OCI-LY3 (cell line): ENCODE data around the gene PTGDR.

Source experiments
- H2AFZ ChIP-seq: fragments of 200-600, 300-600 bp; shearing (Covaris generic); 2 replicates; pipeline ENCODE4 v1.6.0; 2014; ENCODE audit warnings: antibody characterized with exemption, low read depth, low read length
- H3K27ac ChIP-seq: fragments of 200-600, 300-600 bp; sonication (generic); 2 replicates; pipeline ENCODE4 v1.5.1; 2014; ENCODE audit warnings: mild to moderate bottlenecking, low read length, moderate library complexity, mixed read lengths
- H3K27me3 ChIP-seq: fragments of 200-600, 300-600 bp; sonication (generic); 2 replicates; pipeline ENCODE4 v1.6.1; 2014; ENCODE audit warnings: low read depth, low read length, mixed read lengths
- H3K36me3 ChIP-seq: fragments of 200-600, 300-600 bp; sonication (generic); replicated peaks from 2 replicates; pipeline ENCODE3; 2014; ENCODE audit warnings: low read depth, low read length, mixed read lengths
- H3K4me1 ChIP-seq: fragments of 300-600, 200-600 bp; sonication (generic); 2 replicates; pipeline ENCODE4 v1.6.1; 2014; ENCODE audit warnings: low read length, mixed read lengths
- H3K4me2 ChIP-seq: fragments of 200-600, 300-600 bp; sonication (generic); 2 replicates; pipeline ENCODE4 v1.6.1; 2014; ENCODE audit warnings: low read length, mixed read lengths
- H3K4me3 ChIP-seq: fragments of 300-600, 200-600 bp; sonication (generic); 2 replicates; pipeline ENCODE4 v1.5.1; 2014; ENCODE audit warnings: antibody characterized with exemption, mild to moderate bottlenecking, low read length, moderate library complexity
- H3K79me2 ChIP-seq: fragments of 300-600, 200-600 bp; shearing (Covaris generic); 2 replicates; pipeline ENCODE4 v1.6.1; 2014; ENCODE audit warnings: mild to moderate bottlenecking, low read length, mixed read lengths
- H3K9ac ChIP-seq: fragments of 300-600, 200-600 bp; shearing (Covaris generic); 2 replicates; pipeline ENCODE4 v1.6.0; 2014; ENCODE audit warnings: mild to moderate bottlenecking, low read length, moderate library complexity
- H3K9me3 ChIP-seq: fragments of 200-600, 300-600 bp; shearing (Covaris generic); 2 replicates; pipeline ENCODE4 v1.6.1; 2014; ENCODE audit warnings: low read length, mixed read lengths; ENCODE audit not compliant: insufficient read depth
- H4K20me1 ChIP-seq: fragments of 200-600, 300-600 bp; sonication (generic); 2 replicates; pipeline ENCODE4 v1.6.1; 2016; ENCODE audit warnings: low read length, mixed read lengths; ENCODE audit not compliant: insufficient read depth
- CTCF ChIP-seq: fragments of 200-600, 300-600 bp; sonication (generic); IDR thresholded peaks from 2 replicates; pipeline ENCODE4 v1.5.1; 2014; ENCODE audit warnings: antibody characterized with exemption, low read length, low read depth
- EZH2phosphoT487 ChIP-seq: fragments of 200-600 bp; shearing (Covaris generic); IDR thresholded peaks from 2 replicates; pipeline ENCODE4 v1.6.1; 2018; ENCODE audit warnings: antibody characterized with exemption, mixed run types, low read depth

PTGDR gene

GRCh38 chr14:52307376-52307775 is 39.9 kb downstream of the PTGDR start:
- Histone ChIP-seq H3K9me3 (peaks cover 2% of the 10 kb centered on the region; the same call in 1 of the 2 replicates), H3K79me2 (no peaks in the 10 kb centered on the region), H3K9ac (no peak overlapping the region), H3K27ac (no peak overlapping the region), H3K27me3 (peaks cover 61% of the 10 kb centered on the region), H3K4me3 (no peak overlapping the region), H4K20me1 (no peaks in the 10 kb centered on the region), H3K36me3 (no peaks in the 10 kb centered on the region), H3K4me1 (peaks cover 13% of the 10 kb centered on the region), H3K4me2 (no peak overlapping the region), H2AFZ (no peak overlapping the region)
- no peak for TF ChIP-seq CTCF
- no peak for TF ChIP-seq EZH2phosphoT487

DNA sequence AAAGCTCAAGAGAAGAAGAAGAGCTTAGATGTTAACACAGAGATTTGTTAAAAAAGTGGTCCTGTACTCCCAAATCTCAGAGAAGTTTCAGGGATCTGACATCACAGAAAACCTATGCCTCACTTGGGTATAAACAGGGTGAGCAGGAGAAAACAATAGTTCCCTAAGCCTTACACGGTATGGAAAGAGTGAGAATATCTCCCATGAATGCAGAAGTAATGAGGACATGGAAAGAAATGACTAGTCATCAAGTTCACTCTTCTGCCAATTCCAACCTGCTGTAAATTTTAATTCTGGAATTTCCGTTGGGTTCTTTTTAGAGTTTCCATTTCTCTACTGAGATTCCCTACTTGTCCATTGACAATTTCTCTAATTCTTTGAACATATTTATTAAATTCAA is 40.4 kb downstream of the PTGDR start:
- no peak overlapping the region for H3K27ac ChIP-seq
- no peak overlapping the region for H3K4me3 ChIP-seq
- H3K27me3 ChIP-seq, result peaks cover 57% of the 10 kb centered on the region
- no peaks in the 10 kb centered on the region for H3K79me2 ChIP-seq
- H3K9me3 ChIP-seq, result peaks cover 2% of the 10 kb centered on the region; the same call in 1 of the 2 replicates
- H4K20me1 ChIP-seq, result no peaks in the 10 kb centered on the region
- TF ChIP-seq CTCF (no peak), EZH2phosphoT487 (no peak)
- H3K4me2 ChIP-seq, result no peak overlapping the region
- H3K9ac ChIP-seq, result no peak overlapping the region
- H3K4me1 ChIP-seq, result peaks cover 13% of the 10 kb centered on the region
- H3K36me3 ChIP-seq, result no peaks in the 10 kb centered on the region
- H2AFZ ChIP-seq, result no peak overlapping the region

- H3K9ac ChIP-seq, result no peak overlapping the region
- H3K9me3 ChIP-seq, result peaks cover 5% of the 10 kb centered on the region; the same call in 1 of the 2 replicates
- no peak overlapping the region for H3K4me3 ChIP-seq
- TF ChIP-seq EZH2phosphoT487, result no peak
- no peak for TF ChIP-seq CTCF
- H4K20me1 ChIP-seq, result no peaks in the 10 kb centered on the region
- H3K27me3 ChIP-seq, result peaks cover 53% of the 10 kb centered on the region
- H3K27ac ChIP-seq, result no peak overlapping the region
- peaks cover 13% of the 10 kb centered on the region for H3K4me1 ChIP-seq
- no peaks in the 10 kb centered on the region for H3K36me3 ChIP-seq
- no peak overlapping the region for H3K4me2 ChIP-seq
- H2AFZ ChIP-seq, result no peak overlapping the region
- H3K79me2 ChIP-seq, result no peaks in the 10 kb centered on the region
These were observed 43.0 kb downstream of the PTGDR start for GRCh38 chr14:52310541-52310940.

GRCh38 chr14:52312931-52313355 is 45.4 kb downstream of the PTGDR start:
- Histone ChIP-seq H3K27ac (no peak overlapping the region), H3K4me3 (no peak overlapping the region), H3K9ac (no peak overlapping the region), H3K79me2 (no peaks in the 10 kb centered on the region), H3K4me1 (peaks cover 13% of the 10 kb centered on the region), H2AFZ (no peak overlapping the region), H3K27me3 (peaks cover 69% of the 10 kb centered on the region), H3K9me3 (peaks cover 5% of the 10 kb centered on the region; the same call in 1 of the 2 replicates), H4K20me1 (0 out of 2 replicates have a peak, but pooled peaks cover 4% of the 10 kb centered on the region), H3K36me3 (no peaks in the 10 kb centered on the region), H3K4me2 (no peak overlapping the region)
- TF ChIP-seq CTCF (no peak), EZH2phosphoT487 (no peak)
